GM12873 (cell line): ENCODE measurements around the gene TPGS1.

Source experiments
- CTCF ChIP-seq: IDR thresholded peaks from 2 replicates; pipeline ENCODE4 v1.5.1; 2012; ENCODE audit warnings: low read depth, mild to moderate bottlenecking, moderate library complexity, low read length, control low read depth; ENCODE audit not compliant: insufficient read depth; ENCODE audit errors: missing control alignments

Gene TPGS1

GRCh38 chr19:488505-489417 lies 18.5 kb upstream of the TPGS1 start:
- TF ChIP-seq CTCF: no peak

GRCh38 chr19:489418-490196 lies 17.7 kb upstream of the TPGS1 start:
- no peak for TF ChIP-seq CTCF

- TF ChIP-seq CTCF: no peak
These were observed 16.1 kb upstream of the TPGS1 start for GRCh38 chr19:491146-491741.

- TF ChIP-seq CTCF: no peak
These were observed 15.2 kb upstream of the TPGS1 start for GRCh38 chr19:492091-492531.

DNA sequence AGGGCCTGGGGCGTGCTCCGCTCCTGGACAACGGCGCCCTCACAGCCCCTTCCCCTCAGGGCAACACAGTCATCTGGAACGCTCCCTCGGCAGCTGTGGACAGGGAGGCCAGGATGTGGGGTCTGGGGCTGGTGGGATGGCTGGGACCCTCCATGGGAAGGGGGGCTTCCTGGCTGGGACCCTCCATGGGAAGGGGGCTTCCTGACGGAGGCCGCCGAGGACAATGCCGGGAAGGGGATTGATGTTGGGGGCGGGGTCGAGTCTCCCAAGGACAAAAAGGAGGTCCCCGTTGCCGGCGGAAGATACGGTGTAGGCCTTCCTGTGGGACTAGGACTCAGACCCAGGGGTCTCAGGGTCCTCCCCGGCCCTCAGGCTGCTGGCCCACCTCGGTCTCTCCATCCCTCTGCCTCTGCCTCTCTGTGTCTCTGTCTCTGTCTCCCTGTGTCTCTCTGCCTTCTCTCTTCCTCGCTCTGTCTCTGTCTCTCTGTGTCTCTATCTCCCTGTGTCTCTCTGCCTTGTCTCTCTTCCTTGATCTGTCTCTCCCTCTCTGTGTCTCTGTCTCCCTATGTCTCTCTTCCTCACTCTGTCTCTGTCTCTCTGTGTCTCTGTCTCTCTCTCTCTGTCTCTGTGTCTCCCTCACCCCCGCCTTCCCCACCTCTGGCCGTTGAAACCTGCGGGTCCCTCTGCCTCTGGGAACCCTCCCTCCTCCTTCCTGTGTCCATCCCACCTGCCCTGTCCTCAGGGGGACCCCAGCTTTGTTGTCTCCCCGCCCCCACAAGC lies 13.7 kb upstream of the TPGS1 start:
- no peak for TF ChIP-seq CTCF

DNA sequence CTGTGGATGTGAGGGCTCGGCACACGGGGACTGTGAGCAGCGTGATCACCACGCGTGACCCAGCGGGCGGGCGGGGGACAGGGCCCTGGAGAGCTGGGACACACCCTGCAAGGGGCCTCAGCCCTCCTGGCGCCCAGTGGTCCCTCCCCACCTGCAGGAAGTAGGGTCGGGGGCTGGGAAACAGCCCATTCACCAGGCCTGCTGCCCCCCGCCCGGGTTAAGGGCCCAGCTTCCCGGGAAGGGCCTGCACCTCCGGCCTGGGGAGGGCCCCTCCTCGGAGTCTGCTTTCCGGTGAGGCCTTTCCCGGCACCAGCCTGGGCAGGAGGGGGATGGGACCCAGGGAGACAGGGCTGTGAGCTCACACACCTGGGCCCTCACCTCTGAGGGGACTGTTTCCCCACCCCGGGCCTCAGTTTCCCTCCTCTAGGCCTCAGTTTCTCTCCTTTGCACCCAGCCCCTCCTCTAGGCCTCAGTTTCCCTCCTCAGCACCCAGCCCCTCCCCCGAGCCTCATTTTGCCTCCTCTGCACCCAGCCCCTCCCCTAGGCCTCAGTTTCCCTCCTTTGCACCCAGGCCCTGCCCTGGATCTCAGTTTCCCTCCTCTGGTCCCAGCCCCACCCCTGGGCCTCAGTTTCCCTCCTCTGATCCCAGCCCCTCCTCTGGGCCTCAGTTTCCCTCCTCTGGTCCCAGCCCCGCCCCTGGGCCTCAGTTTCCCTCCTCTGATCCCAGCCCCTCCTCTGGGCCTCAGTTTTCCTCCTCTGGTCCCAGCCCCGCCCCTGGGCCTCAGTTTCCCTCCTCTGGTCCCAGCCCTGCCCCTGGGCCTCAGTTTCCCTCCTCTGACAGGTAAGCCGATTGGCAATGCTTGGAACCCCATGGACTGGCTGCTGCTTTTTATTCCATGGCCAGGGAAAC lies 12.9 kb upstream of the TPGS1 start:
- TF ChIP-seq CTCF: no peak
